DMS79 (cell line): ENCODE measurements around the gene MBD3L2B.

ENCODE experiments used
- DNase-seq: peaks from one replicate; lab custom pipeline; 2025; lab: John Stamatoyannopoulos, UW

MBD3L2B gene

GRCh38 chr19:7010722-7011593, 10.3 kb downstream of the MBD3L2B start:
- no peak for DNase-seq

- DNase-seq: no peak
These were observed 13.4 kb downstream of the MBD3L2B start for GRCh38 chr19:7007859-7008258.

- DNase-seq: no peak
These were observed 15.0 kb downstream of the MBD3L2B start for GRCh38 chr19:7006135-7006704.

GRCh38 chr19:7004313-7004931, 16.8 kb downstream of the MBD3L2B start:
- no peak for DNase-seq

GRCh38 chr19:7000816-7001215, 20.4 kb downstream of the MBD3L2B start:
- DNase-seq: no peak

GRCh38 chr19:7000333-7000732, 20.9 kb downstream of the MBD3L2B start:
- no peak for DNase-seq

GRCh38 chr19:6999933-7000332, 21.3 kb downstream of the MBD3L2B start:
- no peak for DNase-seq

GRCh38 chr19:6997679-6998445, 23.4 kb downstream of the MBD3L2B start:
- no peak for DNase-seq

- no peak for DNase-seq
These were observed 24.4 kb downstream of the MBD3L2B start for GRCh38 chr19:6996810-6997209.

- DNase-seq: no peak
These were observed 26.2 kb downstream of the MBD3L2B start for GRCh38 chr19:6995054-6995453.

GRCh38 chr19:6988257-6988656, 33.0 kb downstream of the MBD3L2B start:
- DNase-seq: no peak

- no peak for DNase-seq
These were observed 33.4 kb downstream of the MBD3L2B start for GRCh38 chr19:6987850-6988249.

- DNase-seq: no peak
These were observed 37.8 kb downstream of the MBD3L2B start for GRCh38 chr19:6983448-6983847.

GRCh38 chr19:6979399-6979798, 41.8 kb downstream of the MBD3L2B start:
- DNase-seq: no peak

GRCh38 chr19:6976197-6976596, 45.0 kb downstream of the MBD3L2B start:
- no peak for DNase-seq

- no peak for DNase-seq
These were observed 49.9 kb downstream of the MBD3L2B start for GRCh38 chr19:6971366-6971765.

- DNase-seq: no peak
These were observed 50.8 kb downstream of the MBD3L2B start for GRCh38 chr19:6970443-6970842.

- no peak for DNase-seq
These were observed 51.2 kb downstream of the MBD3L2B start for GRCh38 chr19:6970021-6970420.

GRCh38 chr19:6969490-6969889, 51.7 kb downstream of the MBD3L2B start:
- DNase-seq: no peak
